Stimulated activated CD4-positive, alpha-beta T cell treated with anti-CD3 and anti-CD28 coated beads, Interleukin-4, amount 100 ng/mL, for 48 hours (primary cell): Measurements from ENCODE around the gene WNT8A.
"Not testable (repeated sequence)": the region's sequence is repeated elsewhere in the genome, so short reads cannot be mapped to it uniquely, and the experiment has no call there.

Source experiments
- DNase-seq, 2 donors: peaks; one replicate each; pipeline ENCODE4 v3.0.0-alpha.2; 2020; ENCODE audit warnings: low read depth in 2 of 2

WNT8A gene

GRCh38 chr5:138083702-138084101 is at the start of gene WNT8A:
TSS of gene WNT8A (plus strand) at chr5:138084033. CDS start at chr5:138084128, 95 bp downstream.
- DNase-seq, result no peak

- DNase-seq, result peak; percentile 16 to 39
Observed at GRCh38 chr5:138035605-138036537, 48.0 kb upstream of the WNT8A start.

GRCh38 chr5:138037271-138037670 is 46.6 kb upstream of the WNT8A start:
- no peak for DNase-seq

GRCh38 chr5:138037907-138038633 is 45.8 kb upstream of the WNT8A start:
- DNase-seq, result no peak

- DNase-seq, result no peak
Observed at GRCh38 chr5:138038826-138039225, 45.0 kb upstream of the WNT8A start.

- DNase-seq, result not testable (repeated sequence)
Observed at GRCh38 chr5:138045283-138045682, 38.5 kb upstream of the WNT8A start.

- no peak for DNase-seq
Observed at GRCh38 chr5:138051441-138052296, 32.2 kb upstream of the WNT8A start.

- DNase-seq, result not testable (repeated sequence)
Observed at GRCh38 chr5:138052718-138053117, 31.1 kb upstream of the WNT8A start.

GRCh38 chr5:138053554-138053953 is 30.3 kb upstream of the WNT8A start:
- no peak for DNase-seq

GRCh38 chr5:138054206-138054605 is 29.6 kb upstream of the WNT8A start:
- no peak for DNase-seq

- no peak for DNase-seq
Observed at GRCh38 chr5:138054847-138055558, 28.8 kb upstream of the WNT8A start.

- no peak for DNase-seq
Observed at GRCh38 chr5:138064526-138064925, 19.3 kb upstream of the WNT8A start.

- DNase-seq, result no peak
Observed at GRCh38 chr5:138065102-138065501, 18.7 kb upstream of the WNT8A start.

GRCh38 chr5:138067945-138068344 is 15.9 kb upstream of the WNT8A start:
- no peak for DNase-seq

GRCh38 chr5:138068742-138069600 is 14.9 kb upstream of the WNT8A start:
- DNase-seq, result peak; percentile 70 to 71

GRCh38 chr5:138070026-138070425 is 13.8 kb upstream of the WNT8A start:
- not testable (repeated sequence) for DNase-seq

- DNase-seq, result peak; percentile 19 to 35
Observed at GRCh38 chr5:138077064-138077696, 6.7 kb upstream of the WNT8A start.

GRCh38 chr5:138078006-138078643 is 5.7 kb upstream of the WNT8A start:
- DNase-seq, result no peak

- no peak for DNase-seq
Observed at GRCh38 chr5:138082033-138082432, 1.8 kb upstream of the WNT8A start.
